IMR-90 (cell line): Measurements from ENCODE around the gene GPR21. TPM values are rescaled to one million over a fixed set of nuclear protein-coding genes. Genes with fewer than 3 reads are reported as not detected.

Source experiments
- ATAC-seq: fragments of 200-7000 bp; cut with Tn5 transposase; 2 replicates; pipeline ENCODE4 v1.9.1; 2020; ENCODE audit warnings: low read depth, mild to moderate bottlenecking, moderate library complexity
- BruUV-seq: library from RNA; stranded (reverse); fragments of 400-500 nt; replicated peaks from 2 replicates; lab custom pipeline; 2021; lab: Mats Ljungman, UMichigan
- CTCF ChIA-PET: fragments of 300-600 bp; formaldehyde crosslinking; extraction: SDS; loops from one replicate; lab custom pipeline; 2021; ENCODE audit warnings: antibody characterized with exemption; lab: Yijun Ruan, JAX
- POLR2A ChIA-PET: fragments of 300-600 bp; sonication (Branson Sonifier 250); formaldehyde crosslinking; loops from one replicate; lab custom pipeline; 2022; ENCODE audit warnings: antibody characterized with exemption; ENCODE audit not compliant: unreplicated experiment; lab: Charles Lee
- DNase-seq: peaks from one replicate; pipeline ENCODE4 v3.0.0; 2013
- H2AFZ ChIP-seq: replicated peaks from 2 replicates; pipeline ENCODE3; 2013; ENCODE audit warnings: low read length, mild to moderate bottlenecking; ENCODE audit not compliant: poor library complexity
- H2AK5ac ChIP-seq: 2 replicates; pipeline ENCODE4 v1.6.1; 2013; ENCODE audit warnings: low read depth, low read length, inconsistent platforms
- H2AK9ac ChIP-seq: replicated peaks from 2 replicates; pipeline ENCODE3; 2013; ENCODE audit warnings: mild to moderate bottlenecking, low read depth, low read length, moderate library complexity; ENCODE audit not compliant: poor library complexity
- H2BK120ac ChIP-seq: 2 replicates; pipeline ENCODE4 v1.6.1; 2013; ENCODE audit warnings: low read depth, low read length, inconsistent platforms
- H2BK15ac ChIP-seq: 3 replicates; pipeline ENCODE4 v1.6.1; 2013; ENCODE audit warnings: low read depth, low read length, inconsistent platforms
- H2BK20ac ChIP-seq: 2 replicates; pipeline ENCODE4 v1.6.1; 2013; ENCODE audit warnings: low read depth, mild to moderate bottlenecking, inconsistent platforms, low read length, moderate library complexity
- H2BK5ac ChIP-seq: 2 replicates; pipeline ENCODE4 v1.6.1; 2013; ENCODE audit warnings: mild to moderate bottlenecking, low read depth, low read length, inconsistent platforms; ENCODE audit not compliant: poor library complexity, severe bottlenecking
- H3K14ac ChIP-seq: replicated peaks from 2 replicates; pipeline ENCODE4 v1.6.1; 2013; ENCODE audit warnings: low read depth, low read length, inconsistent platforms
- H3K18ac ChIP-seq: 2 replicates; pipeline ENCODE4 v1.6.1; 2013; ENCODE audit warnings: low read depth, low read length, control low read depth
- H3K23ac ChIP-seq: 2 replicates; pipeline ENCODE4 v1.6.1; 2013; ENCODE audit warnings: low read depth, low read length, inconsistent platforms
- H3K27ac ChIP-seq: 2 replicates; pipeline ENCODE4 v1.5.1; 2013; ENCODE audit warnings: mild to moderate bottlenecking, control low read depth, low read length; ENCODE audit not compliant: insufficient read depth
- H3K27me3 ChIP-seq: 2 replicates; pipeline ENCODE4 v1.6.1; 2013; ENCODE audit warnings: low read length; ENCODE audit not compliant: control insufficient read depth, insufficient read depth
- H3K36me3 ChIP-seq: 2 replicates; pipeline ENCODE4 v1.6.1; 2013; ENCODE audit warnings: low read length, mixed read lengths; ENCODE audit not compliant: control insufficient read depth, insufficient read depth
- H3K4ac ChIP-seq: 2 replicates; pipeline ENCODE4 v1.6.1; 2013; ENCODE audit warnings: low read depth, low read length, inconsistent platforms
- H3K4me1 ChIP-seq: 2 replicates; pipeline ENCODE4 v1.6.1; 2013; ENCODE audit warnings: low read length, mixed read lengths; ENCODE audit not compliant: control insufficient read depth, insufficient read depth
- H3K4me2 ChIP-seq: 2 replicates; pipeline ENCODE4 v1.6.1; 2013; ENCODE audit warnings: low read depth, mild to moderate bottlenecking, control low read depth, low read length, moderate library complexity
- H3K4me3 ChIP-seq: 2 replicates; pipeline ENCODE4 v1.5.1; 2013; ENCODE audit warnings: low read depth, mild to moderate bottlenecking, control low read depth, low read length, moderate library complexity; ENCODE audit not compliant: insufficient read depth
- H3K56ac ChIP-seq: 2 replicates; pipeline ENCODE4 v1.6.1; 2013; ENCODE audit warnings: low read length, inconsistent platforms; ENCODE audit not compliant: insufficient read depth; ENCODE audit errors: extremely low read depth
- H3K79me1 ChIP-seq, 2 experiments: 2 replicates each; pipeline ENCODE4 v1.6.1; 2013; ENCODE audit warnings: low read length in 2 of 2, inconsistent platforms in 1 of 2, low read depth in 1 of 2
- H3K9ac ChIP-seq: 2 replicates; pipeline ENCODE4 v1.6.1; 2013; ENCODE audit warnings: low read depth, low read length, control low read depth
- H3K9me1 ChIP-seq: 2 replicates; pipeline ENCODE4 v1.6.1; 2013; ENCODE audit warnings: low read length, inconsistent platforms; ENCODE audit not compliant: insufficient read depth
- H3K9me3 ChIP-seq: 2 replicates; pipeline ENCODE4 v1.6.1; 2013; ENCODE audit warnings: low read length; ENCODE audit not compliant: control insufficient read depth, insufficient read depth
- H4K20me1 ChIP-seq: 2 replicates; pipeline ENCODE4 v1.6.1; 2013; ENCODE audit warnings: low read length, inconsistent platforms; ENCODE audit not compliant: insufficient read depth
- H4K5ac ChIP-seq: 2 replicates; pipeline ENCODE4 v1.6.1; 2013; ENCODE audit warnings: mild to moderate bottlenecking, low read depth, low read length, control low read depth
- H4K8ac ChIP-seq, 2 experiments: 2 replicates each; pipeline ENCODE4 v1.6.1; 2013; ENCODE audit warnings: low read depth in 2 of 2, low read length in 2 of 2, control low read depth in 1 of 2, inconsistent platforms in 1 of 2
- H4K91ac ChIP-seq: 2 replicates; pipeline ENCODE4 v1.6.1; 2013; ENCODE audit warnings: low read depth, low read length, inconsistent platforms; ENCODE audit not compliant: insufficient read depth
- CEBPB ChIP-seq: IDR thresholded peaks from 2 replicates; pipeline ENCODE4 v1.6.1; 2012; ENCODE audit warnings: low read depth, low read length, improper control_type of control experiment
- MAZ ChIP-seq: IDR thresholded peaks from 2 replicates; pipeline ENCODE4 v1.6.1; 2012; ENCODE audit warnings: low read depth, mild to moderate bottlenecking, low read length, improper control_type of control experiment, moderate library complexity, borderline replicate concordance
- MXI1 ChIP-seq: IDR thresholded peaks from 2 replicates; pipeline ENCODE4 v1.6.1; 2012; ENCODE audit warnings: low read depth, mild to moderate bottlenecking, low read length, moderate library complexity, borderline replicate concordance
- dilution Hi-C: fragments of 300-500 bp; cut with HindIII; formaldehyde crosslinking; loops from one replicate; pipeline ENCODE4 v1.14.3; 2018; ENCODE audit warnings: low sequenced_read_pairs; ENCODE audit not compliant: unreplicated experiment
- in situ Hi-C: fragments of 300-500 bp; cut with MboI; formaldehyde crosslinking; loops from 3 replicates; pipeline ENCODE4 v1.14.3; 2019; ENCODE audit warnings: low sequenced_read_pairs, inconsistent platforms, mixed read lengths
- intact Hi-C: fragments of 100-400 bp; cut with micrococcal nuclease; formaldehyde crosslinking; loops from 2 replicates; pipeline ENCODE4 v1.10.0; 2022
- polyA plus RNA-seq, 3 experiments: library from polyadenylated mRNA; depleted of rRNA; stranded (reverse); fragments of >200 nt; gene quantifications; 2 replicates each; pipeline ENCODE4 v1.2.3, GENCODE V29; 2012; ENCODE audit warnings: low replicate concordance in 1 of 3
- total RNA-seq: library from RNA; depleted of rRNA; stranded (reverse); fragments of >200 nt; gene quantifications from 2 replicates; pipeline ENCODE4 v1.2.3, GENCODE V29; 2012
- TF ChIP-seq, protein P1 (sequence below): conservative IDR thresholded peaks from 2 replicates; pipeline ENCODE4 v1.5.1; 2012; ENCODE audit warnings: mild to moderate bottlenecking, low read depth, low read length, improper control_type of control experiment

The GPR21 gene
- total and polyA plus RNA-seq, 2 of the 4 experiments (the other 2 are of a cell fraction) = 0.90 TPM; not detected in 1

DNA sequence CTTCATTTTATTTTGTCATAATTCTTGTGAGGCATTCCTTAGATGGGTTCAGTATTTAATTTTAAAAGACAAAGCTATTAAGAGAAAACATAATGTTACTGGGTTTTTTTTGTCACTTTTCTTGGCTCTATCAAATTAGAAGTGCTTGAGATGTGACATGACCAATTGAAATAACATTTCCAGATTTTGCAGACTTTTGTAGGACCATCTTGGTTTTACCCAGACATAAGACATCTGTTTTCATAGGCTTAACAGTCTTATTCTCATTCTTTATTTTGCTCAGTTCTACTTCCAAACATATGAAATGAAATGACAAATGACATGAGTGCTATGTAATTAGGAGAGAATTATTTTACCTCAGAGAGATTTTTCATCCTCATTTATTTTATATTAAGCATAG is 19.6 kb downstream of the GPR21 start:
- POLR2A ChIA-PET = no interaction called here
- H2AFZ ChIP-seq = no peak overlapping the region
- BruUV-seq = no TSS peak

More for the DNA sequence above, 19.6 kb downstream of the GPR21 start:
- no peak overlapping the region for H2AK9ac ChIP-seq
- H2BK5ac ChIP-seq = no peak overlapping the region
- H4K91ac ChIP-seq = no peak overlapping the region
- no peaks in the 10 kb centered on the region for H4K20me1 ChIP-seq
- in situ Hi-C loops = no loop called here
- H3K4ac ChIP-seq = no peak overlapping the region
- no peak overlapping the region for H2BK15ac ChIP-seq
- no peak overlapping the region for H3K4me3 ChIP-seq
- H3K4me2 ChIP-seq = no peak overlapping the region
- ATAC-seq (no peak), DNase-seq (no peak)
- peaks cover 3 to 14% of the 10 kb centered on the region in 2 experiments; a peak in 2 of 4 replicates for H3K79me1 ChIP-seq
- no peak overlapping the region for H2BK120ac ChIP-seq
- no peak overlapping the region for H3K9ac ChIP-seq
- H3K27ac ChIP-seq = no peak overlapping the region
- H3K9me1 ChIP-seq = peaks cover 7% of the 10 kb centered on the region
- peaks cover 7% of the 10 kb centered on the region for H3K36me3 ChIP-seq
- no peak overlapping the region for H3K23ac ChIP-seq
- H3K9me3 ChIP-seq = no peaks in the 10 kb centered on the region
- H3K18ac ChIP-seq = no peak overlapping the region
- H2BK20ac ChIP-seq = no peak overlapping the region
- CTCF ChIA-PET = no interaction called here
- H3K14ac ChIP-seq = no peak overlapping the region
- H3K27me3 ChIP-seq = no peaks in the 10 kb centered on the region
- no peak overlapping the region for H2AK5ac ChIP-seq
- dilution Hi-C loops = no loop called here
- H3K4me1 ChIP-seq = peaks cover 9% of the 10 kb centered on the region
- no peak overlapping the region for H4K5ac ChIP-seq
- no peak overlapping the region for H3K56ac ChIP-seq
- no peak overlapping the region for H4K8ac ChIP-seq
- TF ChIP-seq MAZ = no peak
- TF ChIP-seq, protein P1, sequence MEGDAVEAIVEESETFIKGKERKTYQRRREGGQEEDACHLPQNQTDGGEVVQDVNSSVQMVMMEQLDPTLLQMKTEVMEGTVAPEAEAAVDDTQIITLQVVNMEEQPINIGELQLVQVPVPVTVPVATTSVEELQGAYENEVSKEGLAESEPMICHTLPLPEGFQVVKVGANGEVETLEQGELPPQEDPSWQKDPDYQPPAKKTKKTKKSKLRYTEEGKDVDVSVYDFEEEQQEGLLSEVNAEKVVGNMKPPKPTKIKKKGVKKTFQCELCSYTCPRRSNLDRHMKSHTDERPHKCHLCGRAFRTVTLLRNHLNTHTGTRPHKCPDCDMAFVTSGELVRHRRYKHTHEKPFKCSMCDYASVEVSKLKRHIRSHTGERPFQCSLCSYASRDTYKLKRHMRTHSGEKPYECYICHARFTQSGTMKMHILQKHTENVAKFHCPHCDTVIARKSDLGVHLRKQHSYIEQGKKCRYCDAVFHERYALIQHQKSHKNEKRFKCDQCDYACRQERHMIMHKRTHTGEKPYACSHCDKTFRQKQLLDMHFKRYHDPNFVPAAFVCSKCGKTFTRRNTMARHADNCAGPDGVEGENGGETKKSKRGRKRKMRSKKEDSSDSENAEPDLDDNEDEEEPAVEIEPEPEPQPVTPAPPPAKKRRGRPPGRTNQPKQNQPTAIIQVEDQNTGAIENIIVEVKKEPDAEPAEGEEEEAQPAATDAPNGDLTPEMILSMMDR = no peak
- no peak for TF ChIP-seq CEBPB
- no peak for TF ChIP-seq MXI1
- intact Hi-C loops = no loop called here
